Panc1 (cell line): Measurements from ENCODE around the gene SLC9A1. TPM values are rescaled to one million over a fixed set of nuclear protein-coding genes. Genes with fewer than 3 reads are reported as not detected.

Source experiments
- ATAC-seq: fragments of 200-7000 bp; cut with Tn5 transposase; 2 replicates; pipeline ENCODE4 v1.9.1; 2020; ENCODE audit warnings: mild to moderate bottlenecking, moderate library complexity
- BruUV-seq: library from RNA; stranded (reverse); fragments of 400-500 nt; replicated peaks from 2 replicates; lab custom pipeline; 2021; lab: Mats Ljungman, UMichigan
- CTCF ChIA-PET: fragments of 300-600 bp; sonication (Branson Sonifier 250); formaldehyde crosslinking; loops from one replicate; lab custom pipeline; 2022; ENCODE audit warnings: antibody characterized with exemption; lab: Charles Lee
- POLR2A ChIA-PET: fragments of 300-600 bp; sonication (Branson Sonifier 250); formaldehyde crosslinking; loops from one replicate; lab custom pipeline; 2022; ENCODE audit warnings: antibody characterized with exemption; lab: Charles Lee
- DNase-seq: peaks from one replicate; pipeline ENCODE4 v3.0.0-alpha.2; 2010; ENCODE audit warnings: low read depth, low spot score
- H3K27ac ChIP-seq: 2 replicates; pipeline ENCODE4 v1.5.1; 2011; ENCODE audit warnings: mild to moderate bottlenecking, low read length, inconsistent platforms
- H3K27me3 ChIP-seq: fragments of 200-500 bp; sonication (Bioruptor generic); 2 replicates; pipeline ENCODE4 v1.6.0; 2014; ENCODE audit warnings: low read length, inconsistent platforms; ENCODE audit not compliant: control insufficient read depth, insufficient read depth
- H3K36me3 ChIP-seq: fragments of 200-500 bp; sonication (Bioruptor generic); 2 replicates; pipeline ENCODE4 v1.5.1; 2014; ENCODE audit warnings: inconsistent platforms, mild to moderate bottlenecking, low read length, moderate library complexity; ENCODE audit not compliant: control insufficient read depth, insufficient read depth
- H3K4me1 ChIP-seq: 2 replicates; pipeline ENCODE4 v1.5.1; 2011; ENCODE audit warnings: inconsistent platforms, mild to moderate bottlenecking, low read length, moderate library complexity; ENCODE audit not compliant: control insufficient read depth, insufficient read depth
- H3K4me3 ChIP-seq, 2 experiments: 2 replicates each; pipeline ENCODE4 v1.5.1; 2011 to 2012; ENCODE audit warnings: low read depth in 2 of 2, low read length in 2 of 2, mild to moderate bottlenecking in 2 of 2, inconsistent platforms in 1 of 2, moderate library complexity in 1 of 2
- H3K9me3 ChIP-seq: fragments of 200-500 bp; sonication (Bioruptor generic); 2 replicates; pipeline ENCODE4 v1.5.1; 2014; ENCODE audit warnings: low read depth, mild to moderate bottlenecking, inconsistent platforms, low read length, moderate library complexity; ENCODE audit not compliant: control insufficient read depth, insufficient read depth
- CTCF ChIP-seq: fragments of 450-650 bp; IDR thresholded peaks from 2 replicates; pipeline ENCODE4 v1.5.1; 2017; ENCODE audit warnings: mild to moderate bottlenecking
- TCF7L2 ChIP-seq: IDR thresholded peaks from 2 replicates; pipeline ENCODE4 v1.6.1; 2011; ENCODE audit warnings: mild to moderate bottlenecking, low read depth, low read length, inconsistent platforms
- in situ Hi-C: cut with HindIII; loops from 2 replicates; pipeline ENCODE4 v1.10.0; 2016; ENCODE audit warnings: low sequenced_read_pairs, low pct_unique_long_range_greater_than_20kb
- intact Hi-C: fragments of 100-400 bp; cut with micrococcal nuclease; formaldehyde crosslinking; loops from one replicate; pipeline ENCODE4 v1.10.0; 2022; ENCODE audit not compliant: unreplicated experiment
- total RNA-seq: library from RNA; stranded (reverse); gene quantifications from one replicate; pipeline ENCODE4 v1.2.1, GENCODE V29; 2021; ENCODE audit not compliant: unreplicated experiment

The SLC9A1 gene
- total RNA-seq, 1 experiment from 2014 or later, result 31.3 TPM

GRCh38 chr1:27049100-27049499 is 105.8 kb downstream of the SLC9A1 start:
- DNase-seq (no peak), ATAC-seq (no peak)
- in situ Hi-C loops (no loop called here), intact Hi-C loops (loop anchor here (10.0 kb wide), 1 partner anchor 236 kb away; no protein-coding TSS in a partner anchor)
- no peaks in the 10 kb centered on the region for H3K27me3 ChIP-seq
- POLR2A ChIA-PET, result no interaction called here
- H3K36me3 ChIP-seq, result no peaks in the 10 kb centered on the region
- no peaks in the 10 kb centered on the region for H3K9me3 ChIP-seq
- peaks cover 5% of the 10 kb centered on the region; the same call in 1 of the 2 replicates for H3K4me1 ChIP-seq
- H3K27ac ChIP-seq, result no peak overlapping the region
- TF ChIP-seq CTCF (no peak), TCF7L2 (no peak)
- CTCF ChIA-PET, result no interaction called here
- no peak overlapping the region for H3K4me3 ChIP-seq
- BruUV-seq, result no TSS peak

Other genes with a start within 250 kb of the SLC9A1 start
- 5.2 TPM for gene NR0B2, start 241.2 kb downstream of the SLC9A1 start, total RNA-seq
- gene NUDC, start 233.4 kb downstream of the SLC9A1 start, total RNA-seq, result 161 TPM
- 3.2 TPM for gene KDF1, start 194.7 kb downstream of the SLC9A1 start, total RNA-seq
- gene TRNP1, start 161.4 kb downstream of the SLC9A1 start, total RNA-seq, result 81.2 TPM
- 12.6 TPM for gene TENT5B, start 142.3 kb downstream of the SLC9A1 start, total RNA-seq
- 24.6 TPM for gene WDTC1, start 79.5 kb upstream of the SLC9A1 start, total RNA-seq
- 55.3 TPM for gene TMEM222, start 167.0 kb upstream of the SLC9A1 start, total RNA-seq
- gene SYTL1, start 186.9 kb upstream of the SLC9A1 start, total RNA-seq, result 2.4 TPM
- 56.9 TPM for gene MAP3K6, start 211.8 kb upstream of the SLC9A1 start, total RNA-seq
- gene FCN3, start 219.7 kb upstream of the SLC9A1 start, total RNA-seq, result not detected
- gene CD164L2, start 228.2 kb upstream of the SLC9A1 start, total RNA-seq, result 0.13 TPM
- gene GPR3, start 237.5 kb upstream of the SLC9A1 start, total RNA-seq, result 0.95 TPM